ENCODE data around the gene GNAL.
"Not testable (repeated sequence)": the region's sequence is repeated elsewhere in the genome, so short reads cannot be mapped to it uniquely, and the experiment has no call there.

Gene GNAL

DNA sequence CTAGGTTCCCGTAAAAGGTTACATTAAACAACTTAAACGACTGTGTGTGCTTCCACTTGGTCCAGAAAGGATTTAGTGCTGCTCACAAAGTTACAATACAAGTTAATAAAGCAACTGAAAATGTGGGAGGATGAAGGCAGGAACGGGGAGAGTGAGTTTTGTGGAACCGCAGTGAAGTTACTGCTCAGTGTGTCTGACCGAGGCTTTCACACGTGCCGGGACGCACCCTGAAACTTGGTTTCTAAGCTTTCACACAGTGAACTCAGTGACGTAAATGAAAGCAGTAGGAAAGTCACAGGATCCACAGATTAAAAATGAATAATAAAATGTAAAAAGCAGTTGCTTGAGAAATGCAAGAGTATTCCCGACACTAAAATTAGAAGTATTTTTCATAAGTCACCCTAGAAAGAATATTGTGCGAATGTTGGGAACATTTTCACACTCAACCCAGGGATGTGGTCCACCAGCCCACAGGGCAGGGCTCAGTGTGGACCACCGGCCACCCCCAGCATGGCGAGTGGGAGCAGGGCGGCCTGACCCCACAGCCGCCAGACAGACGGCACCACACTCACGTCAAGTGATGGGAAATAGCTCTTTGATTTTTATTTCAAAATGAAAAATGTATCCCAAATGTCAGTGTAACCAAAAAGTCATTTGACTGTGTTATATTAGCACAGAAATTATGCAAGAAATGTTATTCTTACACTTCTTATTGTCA is 129.6 kb downstream of the GNAL start:
- no peak for DNase-seq

- DNase-seq: no peak
These were observed 130.9 kb downstream of the GNAL start for GRCh38 chr18:11819938-11820337.

DNA sequence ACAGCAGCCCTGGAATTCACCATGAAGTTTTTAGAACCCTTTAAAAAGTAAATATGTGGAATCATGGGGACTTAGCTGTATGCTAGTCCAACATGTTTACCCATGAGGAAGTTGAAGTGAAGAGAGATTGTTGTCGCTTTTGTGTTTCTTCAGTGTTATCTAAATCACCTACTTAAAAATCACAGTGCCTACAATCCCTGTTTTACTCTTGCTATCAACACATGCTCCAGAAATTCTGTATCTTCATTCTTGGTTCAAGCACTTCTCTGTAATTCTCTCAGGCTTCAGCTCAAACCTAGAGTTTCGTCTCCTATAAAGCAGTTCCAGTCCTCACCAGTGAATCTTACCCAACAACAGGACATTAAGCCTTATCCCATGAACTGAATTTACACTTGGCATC is 131.6 kb downstream of the GNAL start:
- no peak for DNase-seq

GRCh38 chr18:11821208-11821607 is 132.1 kb downstream of the GNAL start:
- no peak for DNase-seq

- DNase-seq: no peak
These were observed 132.7 kb downstream of the GNAL start for GRCh38 chr18:11821643-11822237.

- no peak for DNase-seq
These were observed 134.5 kb downstream of the GNAL start for GRCh38 chr18:11823545-11823944.

DNA sequence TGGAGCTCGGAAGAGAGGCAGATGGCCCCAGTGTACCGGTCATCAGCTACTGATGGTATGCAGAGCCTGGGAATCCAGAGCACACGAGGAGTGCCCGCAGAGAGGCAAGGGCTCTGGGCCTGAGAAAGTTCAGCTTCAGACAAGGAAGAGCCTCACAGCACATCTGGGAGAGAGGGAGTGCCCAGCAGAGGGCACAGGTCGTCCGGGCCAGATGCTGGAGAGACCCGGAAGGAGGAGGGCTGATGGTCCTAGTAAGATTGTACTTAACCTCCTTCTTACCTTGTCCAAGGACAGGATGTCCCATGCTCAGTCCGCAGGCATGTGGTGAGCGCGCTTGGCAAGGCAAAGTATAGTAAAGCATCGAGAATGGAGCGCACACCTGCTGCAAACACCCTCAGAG is 137.8 kb downstream of the GNAL start:
- DNase-seq: no peak

DNA sequence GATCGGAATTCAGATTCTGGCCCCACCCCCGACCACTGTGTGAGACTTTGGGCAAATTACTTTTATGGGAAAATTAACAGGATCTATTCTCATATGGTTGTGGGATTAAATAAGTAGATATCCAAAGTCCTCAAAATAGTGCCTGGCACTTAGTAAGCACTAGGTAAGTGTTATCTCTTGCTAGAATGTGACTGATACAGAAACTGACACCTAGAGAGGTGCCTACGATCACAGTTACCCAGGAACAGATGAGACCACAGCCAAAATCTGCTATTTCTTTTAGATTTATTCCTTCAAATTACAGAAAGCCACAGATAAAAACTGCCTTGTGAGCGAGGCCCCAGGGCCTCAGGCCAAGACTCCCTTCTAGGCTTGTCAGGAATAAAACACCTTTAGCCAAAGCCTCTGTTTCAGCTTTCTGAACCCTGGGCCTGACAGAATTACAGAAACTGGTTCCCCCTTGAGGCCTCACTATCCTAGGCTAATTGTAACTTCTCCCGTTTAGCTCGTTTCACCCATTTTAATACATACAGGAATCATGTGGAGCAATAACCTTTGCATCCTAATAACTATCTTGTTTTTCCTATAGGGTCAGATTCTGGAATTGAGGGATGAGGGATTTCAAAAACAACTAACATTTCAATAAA is 139.8 kb downstream of the GNAL start:
- no peak for DNase-seq

DNA sequence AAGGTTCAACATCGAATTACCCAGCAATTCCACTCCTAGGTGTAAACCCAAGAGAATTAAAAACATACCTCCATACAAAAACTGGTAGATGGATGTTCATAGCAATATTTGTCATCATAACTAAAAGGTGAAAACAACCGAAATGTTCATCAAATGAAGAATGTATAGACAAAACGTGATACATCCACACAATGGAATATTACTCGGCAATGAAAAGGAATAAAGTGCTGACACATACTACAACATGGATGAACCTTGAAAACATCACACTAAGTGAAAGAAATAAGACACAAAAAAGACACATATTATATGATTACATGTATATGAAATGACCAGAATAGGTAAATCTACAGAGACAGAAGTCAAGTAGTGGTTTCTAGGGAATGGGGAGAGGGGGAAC is 141.5 kb downstream of the GNAL start:
- DNase-seq: no peak

DNA sequence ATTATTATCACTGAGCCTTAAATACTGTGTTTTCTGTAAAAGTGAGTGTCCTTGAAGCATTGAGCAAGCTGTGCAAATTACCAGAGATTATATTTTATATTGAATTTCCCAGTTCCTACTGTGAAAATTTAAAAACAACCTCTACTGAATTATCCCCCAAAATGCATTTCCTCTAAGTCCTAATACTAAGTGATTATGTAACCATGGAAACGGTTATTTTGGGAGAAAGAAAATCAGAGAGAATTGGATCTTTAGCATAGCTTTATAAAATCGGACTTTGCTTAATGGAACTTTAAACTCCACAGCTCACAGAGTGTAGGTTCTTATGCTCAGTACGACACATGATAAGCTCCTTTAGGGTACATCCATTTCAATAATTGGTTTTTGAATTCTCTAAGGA is 142.9 kb downstream of the GNAL start:
- no peak for DNase-seq

DNA sequence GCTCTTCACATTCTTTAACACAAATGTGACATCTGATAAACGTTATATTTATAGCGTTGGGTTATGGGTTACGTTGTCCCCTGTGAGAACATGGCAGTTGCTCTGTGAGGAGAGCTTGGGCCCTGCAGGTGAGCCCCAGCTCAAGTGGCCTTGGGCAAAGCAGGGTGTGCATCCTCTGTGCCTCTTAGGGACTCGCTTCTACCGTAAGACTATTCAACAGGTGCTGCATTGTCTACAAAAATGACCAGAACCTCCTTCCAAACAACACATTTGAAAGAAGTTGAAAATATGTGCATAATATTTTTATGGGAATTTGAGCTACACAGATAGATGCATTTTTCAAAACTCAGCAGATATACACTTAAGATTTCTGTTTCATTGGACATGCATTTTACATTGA is 145.7 kb downstream of the GNAL start:
- no peak for DNase-seq

GRCh38 chr18:11839556-11839955 is 150.5 kb downstream of the GNAL start:
- DNase-seq: no peak

GRCh38 chr18:11840493-11840892 is 151.4 kb downstream of the GNAL start:
- no peak for DNase-seq

DNA sequence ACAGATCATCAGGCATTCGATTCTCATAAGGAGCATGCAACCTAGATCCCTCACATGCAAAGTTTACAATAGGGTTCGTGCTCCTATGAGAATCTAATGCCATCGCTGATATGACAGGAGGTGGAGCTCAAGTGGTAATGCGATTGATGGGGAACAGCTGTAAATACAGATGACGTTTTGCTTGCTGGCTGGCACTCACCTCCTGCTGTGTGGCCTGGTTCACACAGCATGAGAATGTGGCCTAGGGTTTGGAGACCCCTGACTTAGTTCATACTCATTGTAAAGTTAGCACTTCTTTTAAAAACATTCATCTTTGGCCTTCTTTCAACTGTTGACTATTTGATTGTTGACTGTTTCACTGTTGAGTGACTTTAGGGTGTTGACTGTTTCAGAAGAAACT is 153.5 kb downstream of the GNAL start:
- no peak for DNase-seq

- DNase-seq: no peak
These were observed 155.4 kb downstream of the GNAL start for GRCh38 chr18:11844436-11844835.

DNA sequence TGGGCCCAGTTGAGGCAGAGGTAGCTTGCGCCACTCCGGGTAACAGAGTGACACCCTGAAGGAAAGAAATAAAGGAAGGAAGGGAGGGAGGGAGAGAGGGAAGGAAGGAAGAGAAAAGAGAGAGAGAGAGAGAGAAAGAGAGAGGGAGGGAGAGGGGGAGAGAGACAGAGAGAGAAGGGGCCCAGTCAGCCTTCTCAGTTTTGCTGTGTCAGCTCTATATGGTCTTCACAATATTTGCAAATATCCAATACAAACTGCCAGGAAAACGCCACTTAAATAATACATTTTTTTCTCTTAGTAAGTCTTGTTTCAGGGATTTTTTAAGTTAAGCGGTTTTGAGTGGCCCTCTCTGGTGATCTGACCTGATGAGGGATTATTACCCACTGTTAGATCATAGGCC is 156.6 kb downstream of the GNAL start:
- no peak for DNase-seq

GRCh38 chr18:11847811-11848210 is 158.7 kb downstream of the GNAL start:
- DNase-seq: no peak

GRCh38 chr18:11849279-11849678 is 160.2 kb downstream of the GNAL start:
- no peak for DNase-seq

DNA sequence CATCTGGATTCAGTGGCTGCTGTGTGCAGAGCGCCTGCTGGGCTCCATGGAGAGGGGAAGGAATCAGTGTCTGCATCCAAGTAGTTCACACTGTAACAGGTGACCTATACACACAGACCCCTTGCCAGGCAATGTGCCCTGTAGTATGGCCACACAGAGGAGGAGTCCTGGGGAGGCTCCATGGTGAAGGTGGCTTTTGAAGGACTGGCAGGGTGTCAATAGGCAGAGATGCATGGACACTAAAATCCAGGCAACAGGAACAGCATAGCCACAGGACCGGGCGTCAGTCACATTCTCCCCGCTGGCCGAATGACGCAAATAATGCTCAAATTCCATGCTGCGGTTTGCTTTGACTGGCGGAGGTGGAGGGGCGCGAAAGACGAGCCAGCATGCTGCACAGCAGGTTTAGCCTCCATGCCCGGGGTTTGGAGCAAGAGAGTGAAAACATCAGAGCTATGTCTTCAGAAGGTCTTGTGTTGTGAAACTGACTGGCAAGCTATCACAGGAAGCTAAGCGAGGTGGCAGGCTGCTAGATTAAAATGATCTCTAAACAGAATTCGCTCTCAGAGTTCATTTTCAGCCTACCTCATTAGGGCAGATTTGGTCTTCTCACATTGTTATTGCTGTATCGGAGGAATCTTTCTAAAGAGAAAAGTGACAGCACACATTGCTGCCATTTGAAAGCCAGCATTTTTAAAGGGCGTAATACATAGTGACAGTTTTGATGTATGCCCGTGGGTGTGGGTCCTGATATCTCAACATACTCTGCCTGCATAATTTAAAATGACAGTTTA is 161.0 kb downstream of the GNAL start:
- DNase-seq: peak; percentile 73

- no peak for DNase-seq
These were observed 161.7 kb downstream of the GNAL start for GRCh38 chr18:11850821-11851145.

DNA sequence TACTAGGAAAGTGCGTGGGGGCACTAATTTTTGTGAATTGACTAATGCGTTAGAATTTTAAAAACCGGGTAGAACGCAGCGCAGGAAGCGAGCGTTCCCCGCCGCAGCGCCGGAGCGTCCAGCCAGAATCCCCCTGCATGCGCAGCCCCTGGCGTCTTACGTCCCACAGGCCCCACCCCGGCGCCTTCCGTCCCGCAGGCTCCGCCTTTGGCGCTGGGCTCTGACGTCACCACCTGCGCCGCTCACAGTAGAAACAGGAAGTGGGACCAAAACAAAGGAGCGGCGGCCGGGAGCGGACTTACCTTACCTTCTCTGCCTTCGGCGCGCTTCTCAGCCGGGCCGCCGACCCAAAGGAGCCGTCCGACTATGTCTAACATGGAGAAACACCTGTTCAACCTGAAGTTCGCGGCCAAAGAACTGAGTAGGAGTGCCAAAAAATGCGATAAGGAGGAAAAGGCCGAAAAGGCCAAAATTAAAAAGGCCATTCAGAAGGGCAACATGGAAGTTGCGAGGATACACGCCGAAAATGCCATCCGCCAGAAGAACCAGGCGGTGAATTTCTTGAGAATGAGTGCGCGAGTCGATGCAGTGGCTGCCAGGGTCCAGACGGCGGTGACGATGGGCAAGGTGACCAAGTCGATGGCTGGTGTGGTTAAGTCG is 162.2 kb downstream of the GNAL start, which contains the start of gene CHMP1B:
Gene CHMP1B, plus strand, starts transcription at position 268 of the 660 bp plus-strand sequence. Its CDS starts 99 bp downstream, at position 367.
- peak; percentile 97 for DNase-seq

DNA sequence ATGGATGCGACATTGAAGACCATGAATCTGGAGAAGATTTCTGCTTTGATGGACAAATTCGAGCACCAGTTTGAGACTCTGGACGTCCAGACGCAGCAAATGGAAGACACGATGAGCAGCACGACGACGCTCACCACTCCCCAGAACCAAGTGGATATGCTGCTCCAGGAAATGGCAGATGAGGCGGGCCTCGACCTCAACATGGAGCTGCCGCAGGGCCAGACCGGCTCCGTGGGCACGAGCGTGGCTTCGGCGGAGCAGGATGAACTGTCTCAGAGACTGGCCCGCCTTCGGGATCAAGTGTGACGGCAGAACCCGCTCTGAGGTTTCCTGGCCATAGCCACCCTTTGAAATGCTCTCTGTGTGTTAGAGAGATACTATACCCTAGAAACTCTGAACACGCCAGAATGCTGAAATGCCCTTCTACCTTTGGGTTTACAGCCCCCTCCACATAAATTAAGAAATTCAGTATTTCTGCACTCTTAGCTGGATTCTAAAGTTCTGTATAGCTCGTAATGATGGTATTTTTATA is 162.8 kb downstream of the GNAL start:
- peak; percentile 50 for DNase-seq

GRCh38 chr18:11854554-11854953 is 165.5 kb downstream of the GNAL start:
- DNase-seq: not testable (repeated sequence)
